Activated CD4-positive, alpha-beta memory T cell treated with anti-CD3 and anti-CD28 coated beads, Interleukin-2, amount 10 ng/mL, durations not matched to agents 7 days and 5 days (primary cell): Measurements from ENCODE around the gene EXOC3L4. TPM values are rescaled to one million over a fixed set of nuclear protein-coding genes. Genes with fewer than 3 reads are reported as not detected.
A peak's percentile ranks its signal among the peaks of the same experiment; 100 is the strongest.
"Not testable (repeated sequence)": the region's sequence is repeated elsewhere in the genome, so short reads cannot be mapped to it uniquely, and the experiment has no call there.

Source experiments
- CTCF ChIA-PET: fragments of 350-600 bp; sonication (Branson Sonifier 250); formaldehyde crosslinking; loops from one replicate; lab custom pipeline; 2021; ENCODE audit warnings: antibody characterized with exemption, inconsistent platforms; lab: Charles Lee
- POLR2A ChIA-PET: fragments of 350-600 bp; sonication (Branson Sonifier 250); formaldehyde crosslinking; loops from one replicate; lab custom pipeline; 2021; ENCODE audit warnings: antibody characterized with exemption; lab: Charles Lee
- DNase-seq: peaks from one replicate; pipeline ENCODE4 v3.0.0-alpha.2; 2020
- H3K27ac Mint-ChIP-seq: one replicate; pipeline ENCODE4 v1.8.0; 2021; ENCODE audit warnings: mild to moderate bottlenecking, mixed read lengths
- H3K27me3 Mint-ChIP-seq: one replicate; pipeline ENCODE4 v1.8.0; 2021; ENCODE audit warnings: mixed read lengths
- H3K36me3 Mint-ChIP-seq: one replicate; pipeline ENCODE4 v1.8.0; 2021; ENCODE audit warnings: low read depth, mixed read lengths
- H3K4me1 Mint-ChIP-seq: one replicate; pipeline ENCODE4 v1.8.0; 2021; ENCODE audit warnings: mixed read lengths
- H3K4me3 Mint-ChIP-seq: one replicate; pipeline ENCODE4 v1.8.0; 2021; ENCODE audit warnings: mild to moderate bottlenecking, mixed read lengths
- H3K9me3 Mint-ChIP-seq: one replicate; pipeline ENCODE4 v1.8.0; 2021; ENCODE audit warnings: mixed read lengths
- total RNA-seq, 2 experiments: library from RNA; stranded (reverse); gene quantifications; one replicate each; pipeline ENCODE4 v1.2.3, GENCODE V29; 2021

The EXOC3L4 gene
- not detected for total RNA-seq

GRCh38 chr14:103094406-103095209, at the start of gene EXOC3L4:
TSS of gene EXOC3L4 (plus strand) at chr14:103094725. CDS start at chr14:103100220, 5,495 bp downstream.
- DNase-seq: no peak
- H3K4me3 Mint-ChIP-seq: no peak within 1 kb of the TSS
- POLR2A ChIA-PET: no interaction called here
- H3K27me3 Mint-ChIP-seq: no peaks in the 10 kb centered on the region
- H3K36me3 Mint-ChIP-seq: no peaks in the 10 kb centered on the region
- CTCF ChIA-PET: interaction anchor here (0.6 to 2.6 kb wide), 2 partner anchors 11 kb away, joined by 5 to 25 read pairs; no protein-coding TSS in a partner anchor
- no peak within 1 kb of the TSS for H3K27ac Mint-ChIP-seq
- no peaks in the 10 kb centered on the region for H3K9me3 Mint-ChIP-seq
- H3K4me1 Mint-ChIP-seq: peaks cover 7% of the 10 kb centered on the region

DNA sequence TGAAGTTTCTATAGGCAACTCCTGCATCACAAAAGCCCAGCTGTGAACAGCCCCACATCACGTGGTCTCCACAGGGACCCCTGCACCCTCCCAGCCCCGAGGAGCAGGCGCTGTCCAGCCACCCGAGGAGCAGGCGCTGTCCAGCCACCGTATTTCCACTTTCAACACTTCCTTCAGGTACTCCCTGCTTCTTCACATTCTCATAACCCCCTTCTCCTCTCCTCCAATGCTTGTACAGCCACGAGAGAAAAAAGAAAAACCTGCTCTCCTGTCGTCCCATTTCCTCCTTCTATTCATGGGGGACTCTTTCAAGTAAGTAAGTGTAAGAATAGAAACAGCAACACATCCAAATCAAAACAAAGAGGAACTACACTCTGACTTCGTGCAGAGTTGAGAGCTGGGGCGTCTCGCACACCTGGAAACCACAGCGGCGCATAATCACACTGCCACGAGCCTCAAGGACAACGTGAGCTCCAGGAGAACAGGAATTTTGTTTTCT, 49.1 kb upstream of the EXOC3L4 start:
- ChIA-PET POLR2A (no interaction called here), CTCF (no interaction called here)

DNA sequence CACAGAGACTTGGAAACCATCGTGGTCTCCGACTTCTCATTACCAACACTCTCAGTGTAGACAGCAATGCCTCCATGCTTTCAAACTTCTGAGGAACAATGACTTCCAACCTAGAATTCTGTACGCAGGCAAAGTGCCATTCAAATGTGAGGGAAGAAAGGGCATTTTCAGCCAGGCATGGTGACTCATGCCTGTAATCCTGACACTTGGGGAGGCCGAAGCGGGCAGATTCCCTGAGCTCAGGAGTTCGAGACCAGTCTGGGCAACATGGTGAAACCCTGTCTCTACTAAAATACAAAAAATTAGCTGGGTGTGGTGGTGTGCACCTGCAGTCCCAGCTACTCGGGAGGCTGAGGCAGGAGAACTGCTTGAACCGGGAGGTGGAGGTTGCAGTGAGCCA, 47.1 kb upstream of the EXOC3L4 start:
- H3K9me3 Mint-ChIP-seq, H3K27me3 Mint-ChIP-seq, CTCF ChIA-PET, H3K27ac Mint-ChIP-seq, H3K36me3 Mint-ChIP-seq, DNase-seq, H3K4me1 Mint-ChIP-seq, H3K4me3 Mint-ChIP-seq, POLR2A ChIA-PET: not testable (repeated sequence)

More for the DNA sequence above, 49.1 kb upstream of the EXOC3L4 start:
- no peak overlapping the region for H3K27ac Mint-ChIP-seq
- H3K4me3 Mint-ChIP-seq: no peak overlapping the region
- no peaks in the 10 kb centered on the region for H3K36me3 Mint-ChIP-seq
- H3K27me3 Mint-ChIP-seq: peaks cover 8% of the 10 kb centered on the region
- H3K9me3 Mint-ChIP-seq: peaks cover 2% of the 10 kb centered on the region
- DNase-seq: no peak
- H3K4me1 Mint-ChIP-seq: peaks cover 2% of the 10 kb centered on the region

DNA sequence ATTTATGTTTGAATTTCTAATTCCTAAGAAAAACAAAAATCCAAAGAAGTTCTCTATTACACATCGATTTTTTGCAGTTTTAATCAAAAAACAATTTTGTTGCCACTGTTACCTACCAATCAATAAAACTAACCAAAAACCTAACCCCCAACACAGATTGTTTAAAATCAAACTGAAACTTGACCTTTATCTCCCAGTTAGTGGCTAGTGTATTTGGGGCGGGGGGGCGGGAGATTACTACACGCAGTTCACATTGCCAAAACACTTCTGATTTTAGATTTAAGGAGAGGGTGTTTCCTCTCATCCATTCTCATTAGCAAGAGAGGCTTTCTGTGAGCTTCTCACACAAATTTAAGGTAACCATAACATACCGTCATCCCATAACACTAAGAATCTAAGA, 43.6 kb upstream of the EXOC3L4 start:
- Mint-ChIP-seq H3K27me3 (peaks cover 10% of the 10 kb centered on the region), H3K4me1 (peaks cover 4% of the 10 kb centered on the region), H3K27ac (no peak overlapping the region), H3K9me3 (no peaks in the 10 kb centered on the region), H3K36me3 (no peaks in the 10 kb centered on the region), H3K4me3 (no peak overlapping the region)
- DNase-seq: no peak
- ChIA-PET CTCF (interaction anchor here (0.7 to 1.2 kb wide), 2 partner anchors 54 to 248 kb away, joined by 4 to 5 read pairs; no protein-coding TSS in a partner anchor), POLR2A (no interaction called here)

DNA sequence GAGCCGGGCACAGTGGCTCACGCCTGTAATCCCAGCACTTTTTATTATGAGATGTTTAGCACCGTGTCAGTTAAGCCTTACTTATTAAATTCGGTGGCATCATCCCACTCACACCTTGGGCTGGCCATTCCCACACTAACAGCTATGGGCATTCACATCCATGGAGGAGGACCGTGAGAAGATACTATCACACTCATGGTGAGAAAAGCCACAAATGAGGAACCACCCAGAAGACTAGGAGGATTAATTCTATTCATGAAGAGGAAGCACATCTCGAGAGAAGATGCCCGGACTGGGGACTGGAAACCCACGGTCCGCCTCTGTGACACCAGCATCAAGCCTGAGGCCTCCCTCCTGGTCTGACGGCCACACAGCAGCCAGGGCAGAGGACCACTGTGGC, 42.1 kb upstream of the EXOC3L4 start:
- Mint-ChIP-seq H3K36me3 (no peaks in the 10 kb centered on the region), H3K27ac (no peak overlapping the region), H3K9me3 (no peaks in the 10 kb centered on the region), H3K4me3 (no peak overlapping the region), H3K4me1 (peaks cover 6% of the 10 kb centered on the region), H3K27me3 (peaks cover 15% of the 10 kb centered on the region)
- no peak for DNase-seq
- CTCF ChIA-PET: no interaction called here
- POLR2A ChIA-PET: no interaction called here

GRCh38 chr14:103055695-103056094, 38.8 kb upstream of the EXOC3L4 start:
- Mint-ChIP-seq H3K4me3 (peak overlapping the region; percentile 49), H3K4me1 (peaks cover 8% of the 10 kb centered on the region), H3K27me3 (peaks cover 32% of the 10 kb centered on the region), H3K27ac (no peak overlapping the region), H3K36me3 (no peaks in the 10 kb centered on the region), H3K9me3 (no peaks in the 10 kb centered on the region)
- DNase-seq: no peak
- ChIA-PET POLR2A (no interaction called here), CTCF (no interaction called here)

DNA sequence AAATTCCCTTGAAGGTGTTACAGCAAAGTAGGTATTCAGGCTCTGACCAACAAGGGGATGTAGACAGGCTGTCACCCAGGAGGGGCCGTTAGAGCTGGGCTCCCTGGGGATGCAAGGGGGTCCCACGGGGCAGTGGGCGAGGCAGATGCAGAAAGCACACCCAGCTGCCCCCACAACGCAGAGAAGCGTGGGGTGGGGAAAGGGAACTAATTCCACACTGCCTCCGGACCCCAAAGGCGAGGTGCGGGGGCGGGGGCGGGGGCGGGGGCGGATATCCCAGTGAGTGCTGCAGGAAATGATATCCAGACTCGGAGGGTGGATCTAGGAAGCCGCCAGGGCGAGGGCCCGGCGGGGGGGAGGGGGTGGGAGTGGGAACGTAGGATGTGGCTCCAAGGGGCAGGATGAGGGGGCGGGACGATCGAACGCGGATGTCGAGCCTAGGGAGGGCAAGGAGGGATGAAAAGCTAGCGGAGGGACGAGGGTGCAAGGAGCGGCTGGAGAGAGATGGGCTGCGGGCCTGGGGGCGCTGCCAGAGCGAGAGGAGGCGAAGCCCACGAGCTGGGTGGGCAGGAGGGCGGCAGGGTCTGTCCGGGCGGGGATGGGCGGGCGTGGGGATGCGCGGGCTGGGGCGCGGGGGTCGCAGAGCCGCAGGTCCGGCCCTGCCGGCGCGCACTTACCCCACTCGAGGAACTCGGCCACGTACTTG, 38.0 kb upstream of the EXOC3L4 start:
- Mint-ChIP-seq H3K9me3 (no peaks in the 10 kb centered on the region), H3K4me3 (peak overlapping the region; percentile 69), H3K27me3 (peaks cover 31% of the 10 kb centered on the region), H3K27ac (no peak overlapping the region), H3K36me3 (no peaks in the 10 kb centered on the region), H3K4me1 (peaks cover 8% of the 10 kb centered on the region)
- ChIA-PET POLR2A (no interaction called here), CTCF (no interaction called here)
- no peak for DNase-seq

DNA sequence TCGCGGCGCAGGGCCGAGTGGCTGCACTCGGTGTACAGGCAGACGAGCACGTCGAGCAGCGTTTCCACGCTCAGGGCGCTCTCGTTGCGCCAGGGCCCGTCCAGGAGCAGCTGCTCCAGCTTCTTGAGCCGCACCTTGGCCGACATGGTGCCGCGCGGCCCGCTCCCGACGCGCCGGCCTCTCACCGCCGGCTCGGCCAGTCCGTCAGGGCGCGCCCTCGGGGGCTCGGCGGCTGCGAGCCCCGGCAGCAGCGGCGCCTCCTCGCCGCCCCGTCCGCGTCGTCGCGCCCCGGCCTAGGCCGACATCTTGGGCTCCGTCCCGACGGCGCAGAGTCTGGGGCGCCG, 37.5 kb upstream of the EXOC3L4 start:
- H3K4me1 Mint-ChIP-seq: peaks cover 8% of the 10 kb centered on the region
- H3K27me3 Mint-ChIP-seq: peaks cover 36% of the 10 kb centered on the region
- no peaks in the 10 kb centered on the region for H3K36me3 Mint-ChIP-seq
- no peak overlapping the region for H3K27ac Mint-ChIP-seq
- CTCF ChIA-PET: no interaction called here
- DNase-seq: no peak
- POLR2A ChIA-PET: no interaction called here
- H3K4me3 Mint-ChIP-seq: no peak overlapping the region
- H3K9me3 Mint-ChIP-seq: no peaks in the 10 kb centered on the region

DNA sequence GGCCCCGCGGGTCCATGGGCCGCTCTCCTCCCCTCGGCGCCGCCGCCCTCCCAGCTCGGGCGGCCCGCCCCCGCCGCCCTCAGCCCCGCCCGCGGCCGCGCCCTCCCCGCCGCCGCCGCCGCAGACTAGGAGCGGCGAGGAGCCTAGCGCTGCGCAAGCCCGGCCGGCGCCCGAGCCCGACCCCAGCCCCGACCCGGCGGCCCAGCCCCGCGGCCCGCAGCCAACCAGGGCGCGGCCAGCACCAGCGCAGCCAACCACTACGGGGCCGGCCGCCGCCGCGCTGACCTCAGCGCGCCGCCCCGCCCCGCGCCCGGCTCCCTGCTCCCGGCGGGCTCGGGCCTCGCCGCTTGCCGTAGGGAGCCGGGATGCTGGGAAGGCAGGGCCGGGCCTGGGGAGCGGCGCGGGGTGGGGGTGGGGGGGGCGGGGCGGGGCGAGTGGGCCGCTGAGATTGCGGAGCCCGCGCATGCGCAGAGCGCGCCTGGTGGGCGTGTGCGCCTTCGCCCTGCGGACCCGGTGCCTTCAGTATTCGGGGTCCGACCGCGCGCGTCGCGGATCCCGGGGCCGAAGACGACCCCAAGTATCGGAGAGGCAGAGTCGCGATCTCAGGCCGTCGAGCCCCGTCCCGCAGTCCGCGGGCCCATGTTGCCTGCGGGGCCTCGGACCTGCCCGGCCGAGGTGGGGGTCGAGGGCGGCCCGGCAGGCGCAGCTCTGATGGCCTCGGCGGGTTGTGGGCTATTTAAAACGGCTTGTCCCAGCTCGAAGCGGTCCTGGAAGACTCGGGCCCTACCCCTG, 37.0 kb upstream of the EXOC3L4 start, which contains the start of gene CDC42BPB:
Gene CDC42BPB (minus strand): TSS at position 178 of the 792 bp plus-strand sequence. CDS start 376 bp downstream, outside the sequence.
- peaks cover 8% of the 10 kb centered on the region for H3K4me1 Mint-ChIP-seq
- CTCF ChIA-PET: no interaction called here
- POLR2A ChIA-PET: no interaction called here
- no peaks in the 10 kb centered on the region for H3K36me3 Mint-ChIP-seq
- peaks cover 39% of the 10 kb centered on the region for H3K27me3 Mint-ChIP-seq
- H3K4me3 Mint-ChIP-seq: peak within 1 kb of the TSS; percentile 69
- peak; percentile 44 for DNase-seq
- no peaks in the 10 kb centered on the region for H3K9me3 Mint-ChIP-seq
- no peak within 1 kb of the TSS for H3K27ac Mint-ChIP-seq

- ChIA-PET CTCF (no interaction called here), POLR2A (no interaction called here)
- Mint-ChIP-seq H3K9me3 (no peaks in the 10 kb centered on the region), H3K36me3 (no peaks in the 10 kb centered on the region), H3K4me3 (peak overlapping the region; percentile 21), H3K27me3 (peaks cover 45% of the 10 kb centered on the region), H3K27ac (no peak overlapping the region), H3K4me1 (peaks cover 8% of the 10 kb centered on the region)
- DNase-seq: no peak
These were observed 36.1 kb upstream of the EXOC3L4 start for GRCh38 chr14:103058164-103059055.

DNA sequence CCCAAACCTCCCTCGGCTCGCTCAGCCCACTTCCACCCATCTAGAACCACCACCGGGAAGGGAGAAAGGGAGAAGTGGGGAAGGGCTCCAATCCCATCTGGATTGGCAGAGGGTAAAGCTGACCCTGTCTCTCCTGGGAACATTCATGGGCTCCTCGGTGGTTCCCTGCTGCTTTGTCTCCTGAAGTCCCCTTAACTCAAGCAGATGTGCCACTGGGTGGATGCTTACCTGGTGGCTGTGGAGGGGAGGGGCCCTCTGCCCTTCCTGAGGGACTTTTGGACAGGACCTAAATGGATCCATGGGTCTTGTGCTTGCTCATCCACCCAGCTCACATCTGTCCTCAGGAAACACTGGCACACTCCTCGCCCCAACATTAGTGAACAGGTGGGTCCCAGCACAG, 35.0 kb upstream of the EXOC3L4 start:
- Mint-ChIP-seq H3K4me1 (peaks cover 8% of the 10 kb centered on the region), H3K27me3 (peaks cover 50% of the 10 kb centered on the region), H3K4me3 (no peak overlapping the region), H3K27ac (no peak overlapping the region), H3K9me3 (no peaks in the 10 kb centered on the region), H3K36me3 (no peaks in the 10 kb centered on the region)
- ChIA-PET POLR2A (no interaction called here), CTCF (no interaction called here)
- no peak for DNase-seq

DNA sequence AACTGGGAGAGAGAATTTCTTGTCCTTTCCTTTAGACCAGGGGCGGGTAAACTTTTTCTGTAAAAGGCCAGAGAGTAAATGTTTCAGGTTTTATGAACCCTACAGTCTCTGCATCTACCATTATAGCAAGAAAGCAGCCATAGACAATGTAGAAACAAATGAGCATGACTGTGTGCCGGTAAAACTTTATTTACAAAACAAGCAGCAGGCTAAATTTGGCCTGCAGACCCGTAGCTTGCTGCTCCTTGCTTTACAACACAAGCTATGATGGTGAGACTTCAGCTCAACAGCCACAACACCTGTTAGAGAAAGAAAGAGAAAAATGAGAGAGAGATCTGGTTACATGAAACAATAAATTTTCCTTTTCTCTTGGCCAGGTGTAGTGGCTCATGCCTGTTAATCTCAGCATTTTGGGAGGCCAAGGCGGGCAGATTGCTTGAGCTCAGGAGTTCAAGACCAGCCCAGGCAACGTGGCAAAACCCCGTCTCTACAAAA, 33.0 kb upstream of the EXOC3L4 start:
- ChIA-PET POLR2A (no interaction called here), CTCF (interaction anchor here (0.6 to 1.3 kb wide), 2 partner anchors 17 to 43 kb away, joined by 3 to 4 read pairs; no protein-coding TSS in a partner anchor)
- no peak for DNase-seq
- H3K4me3 Mint-ChIP-seq: no peak overlapping the region
- no peaks in the 10 kb centered on the region for H3K9me3 Mint-ChIP-seq
- peaks cover 40% of the 10 kb centered on the region for H3K27me3 Mint-ChIP-seq
- H3K27ac Mint-ChIP-seq: no peak overlapping the region
- no peaks in the 10 kb centered on the region for H3K36me3 Mint-ChIP-seq
- H3K4me1 Mint-ChIP-seq: peaks cover 3% of the 10 kb centered on the region
